HCT116 (cell line): ENCODE measurements around the gene TFB1M. TPM values are rescaled to one million over a fixed set of nuclear protein-coding genes. Genes with fewer than 3 reads are reported as not detected.

Experiments used
- ATAC-seq: fragments of 200-7000 bp; cut with Tn5 transposase; 2 replicates; pipeline ENCODE4 v1.9.1; 2020; ENCODE audit warnings: mild to moderate bottlenecking, moderate library complexity
- BruUV-seq: library from RNA; stranded (reverse); fragments of 400-500 nt; replicated peaks from 2 replicates; lab custom pipeline; 2021; lab: Mats Ljungman, UMichigan
- CTCF ChIA-PET: fragments of 300-600 bp; sonication (Branson Sonifier 250); formaldehyde crosslinking; loops from one replicate; lab custom pipeline; 2021; ENCODE audit warnings: antibody characterized with exemption; lab: Charles Lee
- POLR2A ChIA-PET: fragments of 300-600, 350-600 bp; sonication (Branson Sonifier 250); formaldehyde crosslinking; loops from one replicate; lab custom pipeline; 2021; ENCODE audit warnings: antibody characterized with exemption; lab: Charles Lee
- RAD21 ChIA-PET, 2 experiments: fragments of 300-600 bp; sonication (Branson Sonifier 250); formaldehyde crosslinking; loops; one replicate each; lab custom pipeline; 2023; ENCODE audit warnings: low total read pairs in 2 of 2; ENCODE audit not compliant: uncharacterized antibody in 2 of 2, unreplicated experiment in 2 of 2, low non-redundant PET in 1 of 2; lab: Charles Lee
- DNase-seq: peaks from one replicate; pipeline ENCODE4 v3.0.0-alpha.2; 2010; ENCODE audit warnings: low read depth, low spot score
- H2AFZ ChIP-seq: fragments of 200-600 bp; shearing (Covaris generic), sonication (generic); 2 replicates; pipeline ENCODE4 v1.6.1; 2017; ENCODE audit warnings: low read depth, mixed run types, mixed read lengths, antibody characterized with exemption, low read length; ENCODE audit not compliant: poor library complexity, severe bottlenecking
- H3K27ac ChIP-seq: 2 replicates; pipeline ENCODE4 v1.5.1; 2012; ENCODE audit warnings: low read depth, low read length
- H3K27me3 ChIP-seq: fragments of 200-600 bp; sonication (generic); 2 replicates; pipeline ENCODE4 v1.6.1; 2016; ENCODE audit warnings: mixed run types, low read length, mixed read lengths; ENCODE audit not compliant: insufficient read depth
- H3K36me3 ChIP-seq, 2 experiments: fragments of 200-500 bp in 1 of 2; fragments of 200-600 bp in 1 of 2; sonication (Bioruptor generic) in 1 of 2; sonication (generic) in 1 of 2; 2 replicates each; pipeline versions ENCODE4 v1.5.1 to v1.6.1; 2014 to 2016; ENCODE audit warnings: low read length in 2 of 2, inconsistent platforms in 1 of 2, mixed read lengths in 1 of 2, mixed run types in 1 of 2; ENCODE audit not compliant: insufficient read depth in 2 of 2, control insufficient read depth in 1 of 2
- H3K4me1 ChIP-seq, 2 experiments: fragments of 200-600 bp in 1 of 2; sonication (generic) in 1 of 2; 2 replicates each; pipeline versions ENCODE4 v1.5.1 to v1.6.1; 2012 to 2017; ENCODE audit warnings: low read length in 2 of 2, inconsistent platforms in 1 of 2, mild to moderate bottlenecking in 1 of 2, mixed read lengths in 1 of 2, mixed run types in 1 of 2, moderate library complexity in 1 of 2; ENCODE audit not compliant: insufficient read depth in 2 of 2, control insufficient read depth in 1 of 2
- H3K4me2 ChIP-seq: fragments of 200-600 bp; sonication (generic); 2 replicates; pipeline ENCODE4 v1.6.1; 2017; ENCODE audit warnings: mixed run types, low read length, mixed read lengths
- H3K4me3 ChIP-seq, 2 experiments: fragments of 200-600 bp in 1 of 2; sonication (generic) in 1 of 2; replicated peaks in 1 of 2; 2 replicates each; pipeline ENCODE4 v1.5.1; 2011 to 2016; ENCODE audit warnings: low read length in 2 of 2, control low read depth in 1 of 2, low read depth in 1 of 2, mild to moderate bottlenecking in 1 of 2, mixed read lengths in 1 of 2, mixed run types in 1 of 2
- H3K79me2 ChIP-seq: fragments of 200-600 bp; sonication (generic); 2 replicates; pipeline ENCODE4 v1.6.1; 2017; ENCODE audit warnings: mild to moderate bottlenecking, mixed run types, low read length, moderate library complexity, mixed read lengths; ENCODE audit not compliant: insufficient read depth
- H3K9ac ChIP-seq: fragments of 200-600 bp; sonication (generic); 2 replicates; pipeline ENCODE4 v1.6.1; 2016; ENCODE audit warnings: low read length, mixed read lengths
- H3K9me2 ChIP-seq: fragments of 200-600 bp; sonication (generic), shearing (Covaris generic); 2 replicates; pipeline ENCODE4 v1.6.1; 2017; ENCODE audit warnings: mixed run types, mild to moderate bottlenecking, moderate library complexity; ENCODE audit not compliant: insufficient read depth
- H3K9me3 ChIP-seq, 2 experiments: fragments of 200-500 bp in 1 of 2; fragments of 200-600 bp in 1 of 2; sonication (Bioruptor generic) in 1 of 2; sonication (generic) in 1 of 2; 2 replicates each; pipeline ENCODE4 v1.6.1; 2014 to 2017; ENCODE audit warnings: low read length in 2 of 2, mixed read lengths in 2 of 2, inconsistent platforms in 1 of 2, low read depth in 1 of 2, mild to moderate bottlenecking in 1 of 2, mixed run types in 1 of 2, moderate library complexity in 1 of 2; ENCODE audit not compliant: control insufficient read depth in 1 of 2, insufficient read depth in 1 of 2
- H4K20me1 ChIP-seq: fragments of 200-600 bp; sonication (generic), shearing (Covaris generic); 2 replicates; pipeline ENCODE4 v1.6.1; 2017; ENCODE audit warnings: mixed run types, mild to moderate bottlenecking, moderate library complexity; ENCODE audit not compliant: insufficient read depth
- CBX3 ChIP-seq: IDR thresholded peaks from 2 replicates; pipeline ENCODE4 v1.6.1; 2012; ENCODE audit warnings: low read depth
- EGR1 ChIP-seq: IDR thresholded peaks from 2 replicates; pipeline ENCODE4 v1.6.1; 2012; ENCODE audit warnings: low read depth
- ELF1 ChIP-seq: IDR thresholded peaks from 2 replicates; pipeline ENCODE4 v1.6.1; 2012; ENCODE audit warnings: low read depth, borderline replicate concordance
- EZH2 ChIP-seq: fragments of 200-600 bp; sonication (generic); IDR thresholded peaks from 2 replicates; pipeline ENCODE4 v1.6.1; 2017; ENCODE audit warnings: antibody characterized with exemption, mixed run types
- FOSL1 ChIP-seq: IDR thresholded peaks from 2 replicates; pipeline ENCODE4 v1.6.1; 2012; ENCODE audit warnings: low read depth
- JUND ChIP-seq: IDR thresholded peaks from 2 replicates; pipeline ENCODE4 v1.6.1; 2012
- RAD21 ChIP-seq: IDR thresholded peaks from 2 replicates; pipeline ENCODE4 v1.6.1; 2012; ENCODE audit warnings: low read depth, mild to moderate bottlenecking
- SIN3A ChIP-seq: IDR thresholded peaks from 2 replicates; pipeline ENCODE4 v1.6.1; 2012; ENCODE audit warnings: low read depth
- SP1 ChIP-seq: IDR thresholded peaks from 2 replicates; pipeline ENCODE4 v1.6.1; 2012; ENCODE audit warnings: low read depth
- SRF ChIP-seq: IDR thresholded peaks from 2 replicates; pipeline ENCODE4 v1.6.1; 2012; ENCODE audit warnings: low read depth
- TCF7L2 ChIP-seq: IDR thresholded peaks from 2 replicates; pipeline ENCODE4 v1.7.0; 2011; ENCODE audit warnings: borderline replicate concordance, inconsistent platforms; ENCODE audit not compliant: insufficient read depth, insufficient read length; ENCODE audit errors: extremely low read depth
- YY1 ChIP-seq: IDR thresholded peaks from 2 replicates; pipeline ENCODE4 v1.6.1; 2011; ENCODE audit warnings: low read length, low read depth, moderate library complexity, mild to moderate bottlenecking; ENCODE audit not compliant: insufficient replicate concordance; ENCODE audit errors: extremely low read depth
- ZFX ChIP-seq: fragments of 450-650 bp; IDR thresholded peaks from 2 replicates; pipeline ENCODE4 v1.6.1; 2017
- ZNF274 ChIP-seq: fragments of 200-500 bp; sonication (Bioruptor generic); IDR thresholded peaks from 2 replicates; pipeline ENCODE4 v1.6.1; 2014; ENCODE audit warnings: mild to moderate bottlenecking, low read depth, low read length, inconsistent platforms
- intact Hi-C: fragments of 100-400 bp; cut with micrococcal nuclease; formaldehyde crosslinking; loops from 2 replicates; pipeline ENCODE4 v1.10.0; 2022
- total RNA-seq: library from RNA; stranded (reverse); gene quantifications from one replicate; pipeline ENCODE4 v1.2.1, GENCODE V29; 2021; ENCODE audit not compliant: unreplicated experiment
- TF ChIP-seq, protein P1 (sequence below): IDR thresholded peaks from 2 replicates; pipeline ENCODE4 v1.6.1; 2012
- TF ChIP-seq, protein P2 (sequence below), 3 experiments: fragments of 200-600 bp in 1 of 3; sonication (generic) in 1 of 3; IDR thresholded peaks in 2 of 3; conservative IDR thresholded peaks in 1 of 3; 2 replicates each; pipeline ENCODE4 v1.5.1; 2012 to 2017; ENCODE audit warnings: low read depth in 2 of 3, low read length in 2 of 3, antibody characterized with exemption in 1 of 3, borderline replicate concordance in 1 of 3, control low read depth in 1 of 3, mild to moderate bottlenecking in 1 of 3, mixed read lengths in 1 of 3, mixed run types in 1 of 3, moderate library complexity in 1 of 3; ENCODE audit not compliant: insufficient read depth in 1 of 3
- TF ChIP-seq, protein P3 (sequence below): IDR thresholded peaks from 2 replicates; pipeline ENCODE4 v1.6.1; 2011; ENCODE audit warnings: mild to moderate bottlenecking, low read length, moderate library complexity; ENCODE audit not compliant: insufficient replicate concordance; ENCODE audit errors: extremely low read depth

Gene TFB1M
- total RNA-seq, 1 experiment from 2014 or later, result 43.8 TPM

DNA sequence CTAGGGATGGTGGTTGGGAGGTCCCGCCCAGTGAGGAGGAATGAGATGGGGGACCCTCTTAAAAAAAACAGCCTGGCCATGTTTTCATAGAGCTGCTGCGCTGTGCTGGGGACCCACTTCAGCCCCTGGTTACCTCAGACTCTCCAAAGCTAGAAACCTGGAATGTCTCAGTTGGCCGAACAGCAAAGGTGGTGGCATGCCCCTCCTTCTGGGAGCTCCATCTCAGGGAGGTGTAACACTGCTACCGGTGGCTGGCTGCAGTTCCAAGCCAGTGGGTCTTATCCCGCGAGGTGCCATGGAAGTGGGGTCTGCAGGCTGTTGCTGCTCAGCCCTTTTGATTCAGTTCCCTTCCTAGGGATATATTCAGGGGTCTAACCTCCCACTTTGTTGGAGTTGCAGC is 35.7 kb upstream of the TFB1M start:
- Histone ChIP-seq H4K20me1 (no peaks in the 10 kb centered on the region), H2AFZ (no peak overlapping the region), H3K4me1 (no peaks in the 10 kb centered on the region), H3K36me3 (no peaks in the 10 kb centered on the region), H3K9me3 (0 out of 4 replicates have a peak, but pooled peaks cover 0 to 7% of the 10 kb centered on the region in 2 experiments), H3K9me2 (no peaks in the 10 kb centered on the region), H3K79me2 (no peaks in the 10 kb centered on the region), H3K27ac (no peak overlapping the region), H3K4me3 (no peak overlapping the region), H3K27me3 (no peaks in the 10 kb centered on the region), H3K9ac (no peak overlapping the region), H3K4me2 (no peak overlapping the region)
- DNase-seq, result no peak
- intact Hi-C loops, result no loop called here
- CTCF ChIA-PET, result no interaction called here
- no peak for TF ChIP-seq ZNF274
- no peak for TF ChIP-seq FOSL1
- TF ChIP-seq CBX3, result no peak
- no peak for TF ChIP-seq ZFX
- TF ChIP-seq SRF, result no peak
- no peak for TF ChIP-seq EZH2
- TF ChIP-seq, protein P1, sequence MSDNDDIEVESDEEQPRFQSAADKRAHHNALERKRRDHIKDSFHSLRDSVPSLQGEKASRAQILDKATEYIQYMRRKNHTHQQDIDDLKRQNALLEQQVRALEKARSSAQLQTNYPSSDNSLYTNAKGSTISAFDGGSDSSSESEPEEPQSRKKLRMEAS, result no peak
- TF ChIP-seq SIN3A, result no peak
- TF ChIP-seq YY1, result no peak
- TF ChIP-seq SP1, result no peak
- TF ChIP-seq ELF1, result no peak
- POLR2A ChIA-PET, result no interaction called here
- BruUV-seq, result no TSS peak
- RAD21 ChIA-PET, result no interaction called here
- no peak for ATAC-seq

DNA sequence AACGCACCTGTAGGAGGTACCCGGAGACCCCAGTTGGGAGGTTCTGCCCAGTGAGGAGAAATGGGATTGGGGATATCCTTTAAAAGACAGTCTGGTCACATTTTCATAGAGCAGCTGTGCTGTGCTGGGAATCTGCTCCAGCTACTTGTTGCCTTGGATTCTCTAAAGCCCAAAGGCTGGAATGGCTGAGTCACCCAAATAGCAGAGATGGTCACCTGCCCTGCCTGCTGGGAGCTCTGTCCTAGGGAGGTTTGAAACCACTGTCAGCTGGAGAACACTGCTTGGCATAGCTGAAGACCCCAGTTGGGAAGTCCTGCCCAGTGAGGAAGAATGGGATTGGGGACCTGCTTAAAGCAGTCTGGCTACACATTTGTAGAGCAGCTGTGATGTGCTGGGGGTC is 34.8 kb upstream of the TFB1M start:
- ChIA-PET POLR2A (no interaction called here), CTCF (no interaction called here), RAD21 (no interaction called here)
- intact Hi-C loops, result no loop called here
- 0 out of 4 replicates have a peak, but pooled peaks cover 0 to 7% of the 10 kb centered on the region in 2 experiments for H3K9me3 ChIP-seq
- H4K20me1 ChIP-seq, result no peaks in the 10 kb centered on the region
- no peaks in the 10 kb centered on the region for H3K9me2 ChIP-seq
- no peak overlapping the region for H3K27ac ChIP-seq
- TF ChIP-seq JUND (no peak), RAD21 (no peak), EZH2 (no peak), TCF7L2 (no peak), ELF1 (no peak), EGR1 (no peak), ZFX (no peak)
- TF ChIP-seq, protein P2, sequence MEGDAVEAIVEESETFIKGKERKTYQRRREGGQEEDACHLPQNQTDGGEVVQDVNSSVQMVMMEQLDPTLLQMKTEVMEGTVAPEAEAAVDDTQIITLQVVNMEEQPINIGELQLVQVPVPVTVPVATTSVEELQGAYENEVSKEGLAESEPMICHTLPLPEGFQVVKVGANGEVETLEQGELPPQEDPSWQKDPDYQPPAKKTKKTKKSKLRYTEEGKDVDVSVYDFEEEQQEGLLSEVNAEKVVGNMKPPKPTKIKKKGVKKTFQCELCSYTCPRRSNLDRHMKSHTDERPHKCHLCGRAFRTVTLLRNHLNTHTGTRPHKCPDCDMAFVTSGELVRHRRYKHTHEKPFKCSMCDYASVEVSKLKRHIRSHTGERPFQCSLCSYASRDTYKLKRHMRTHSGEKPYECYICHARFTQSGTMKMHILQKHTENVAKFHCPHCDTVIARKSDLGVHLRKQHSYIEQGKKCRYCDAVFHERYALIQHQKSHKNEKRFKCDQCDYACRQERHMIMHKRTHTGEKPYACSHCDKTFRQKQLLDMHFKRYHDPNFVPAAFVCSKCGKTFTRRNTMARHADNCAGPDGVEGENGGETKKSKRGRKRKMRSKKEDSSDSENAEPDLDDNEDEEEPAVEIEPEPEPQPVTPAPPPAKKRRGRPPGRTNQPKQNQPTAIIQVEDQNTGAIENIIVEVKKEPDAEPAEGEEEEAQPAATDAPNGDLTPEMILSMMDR (IDR thresholded peaks at IDR 0.05 in 2 of 3, conservative IDR thresholded peaks at IDR 0.05 in 1 of 3; ENCODE audit: borderline replicate concordance in 1 of 3, insufficient read depth in 1 of 3, low read depth in 2 of 3, low read length in 2 of 3), result no peak
- TF ChIP-seq, protein P3, sequence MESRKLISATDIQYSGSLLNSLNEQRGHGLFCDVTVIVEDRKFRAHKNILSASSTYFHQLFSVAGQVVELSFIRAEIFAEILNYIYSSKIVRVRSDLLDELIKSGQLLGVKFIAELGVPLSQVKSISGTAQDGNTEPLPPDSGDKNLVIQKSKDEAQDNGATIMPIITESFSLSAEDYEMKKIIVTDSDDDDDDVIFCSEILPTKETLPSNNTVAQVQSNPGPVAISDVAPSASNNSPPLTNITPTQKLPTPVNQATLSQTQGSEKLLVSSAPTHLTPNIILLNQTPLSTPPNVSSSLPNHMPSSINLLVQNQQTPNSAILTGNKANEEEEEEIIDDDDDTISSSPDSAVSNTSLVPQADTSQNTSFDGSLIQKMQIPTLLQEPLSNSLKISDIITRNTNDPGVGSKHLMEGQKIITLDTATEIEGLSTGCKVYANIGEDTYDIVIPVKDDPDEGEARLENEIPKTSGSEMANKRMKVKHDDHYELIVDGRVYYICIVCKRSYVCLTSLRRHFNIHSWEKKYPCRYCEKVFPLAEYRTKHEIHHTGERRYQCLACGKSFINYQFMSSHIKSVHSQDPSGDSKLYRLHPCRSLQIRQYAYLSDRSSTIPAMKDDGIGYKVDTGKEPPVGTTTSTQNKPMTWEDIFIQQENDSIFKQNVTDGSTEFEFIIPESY, result no peak
- H3K4me2 ChIP-seq, result no peak overlapping the region
- H3K4me3 ChIP-seq, result no peak overlapping the region
- H2AFZ ChIP-seq, result no peak overlapping the region
- no peaks in the 10 kb centered on the region for H3K36me3 ChIP-seq
- no TSS peak for BruUV-seq
- DNase-seq (no peak), ATAC-seq (no peak)
- no peaks in the 10 kb centered on the region for H3K79me2 ChIP-seq
- no peaks in the 10 kb centered on the region for H3K4me1 ChIP-seq
- no peaks in the 10 kb centered on the region for H3K27me3 ChIP-seq
- H3K9ac ChIP-seq, result no peak overlapping the region
